Measurements from ENCODE around the gene C2orf78. TPM values are rescaled to one million over a fixed set of nuclear protein-coding genes. Genes with fewer than 3 reads are reported as not detected.
"Not testable (repeated sequence)": the region's sequence is repeated elsewhere in the genome, so short reads cannot be mapped to it uniquely, and the experiment has no call there.

Gene C2orf78, protein sequence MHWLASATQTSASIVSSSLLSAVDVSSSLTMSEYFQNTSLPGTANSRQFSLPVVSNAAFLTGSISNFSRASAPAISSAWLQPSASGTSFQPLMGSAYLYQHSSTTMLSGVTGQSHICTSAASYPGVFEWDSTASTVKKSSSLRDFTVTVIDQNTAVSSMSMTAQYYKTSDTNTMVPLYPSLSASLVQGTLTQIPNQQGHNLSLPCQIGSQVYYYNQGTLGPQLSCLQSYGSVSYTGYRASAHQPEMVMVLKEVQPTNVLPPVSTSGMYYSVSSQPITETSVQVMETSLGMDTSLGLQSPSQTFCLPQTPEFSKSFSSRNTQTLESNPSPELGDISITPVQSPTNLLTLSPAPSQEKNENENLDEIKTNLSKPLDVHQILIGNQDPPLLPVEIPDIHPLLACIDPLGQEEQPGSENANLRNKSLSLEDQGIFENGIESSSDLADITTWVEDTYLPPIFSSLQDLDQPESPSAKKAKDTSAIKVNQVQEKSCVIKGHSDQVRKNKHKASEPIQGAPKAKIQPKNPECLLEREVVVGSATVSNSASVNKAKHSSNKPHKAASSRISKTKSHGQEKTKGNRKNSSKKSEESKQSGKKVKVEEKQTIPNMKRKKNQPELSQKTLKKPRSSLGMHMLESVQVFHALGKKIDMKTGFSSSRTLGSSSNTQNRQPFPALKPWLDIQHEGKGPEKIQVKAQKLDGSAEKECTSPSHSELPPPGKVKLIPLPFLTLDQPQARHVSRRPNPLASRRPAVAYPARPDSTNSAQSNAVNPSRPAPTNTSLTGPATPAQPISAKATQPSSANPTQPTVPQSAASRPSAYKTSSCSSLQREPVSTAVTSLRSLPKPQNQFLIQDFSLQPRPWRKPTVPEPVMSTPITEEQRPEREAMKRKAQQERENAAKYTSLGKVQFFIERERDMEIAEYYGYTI
- not detected for total RNA-seq

GRCh38 chr2:73783883-73784282, at the start of gene C2orf78:
Gene C2orf78, plus strand, starts transcription at chr2:73784183. Its CDS starts 127 bp downstream, at chr2:73784310.
- H3K4me1 ChIP-seq; H3K27me3 ChIP-seq; DNase-seq; H3K27ac ChIP-seq; intact Hi-C loops (cut with DNase I); H3K9me3 ChIP-seq; H3K36me3 ChIP-seq; H3K4me3 ChIP-seq (replicated peaks in 1 of 3): not testable (repeated sequence)
- no CpG with 5 or more reads among the region's 3 CpGs for WGBS, 2 donors

- Histone ChIP-seq H3K4me3 (replicated peaks in 1 of 3) (peak overlapping the region; percentile 54 to 92 (median 70)), H3K9me3 (no peaks in the 10 kb centered on the region), H3K36me3 (peaks cover 11 to 14% of the 10 kb centered on the region in 2 donors), H3K4me1 (peaks cover 8 to 14% of the 10 kb centered on the region in 2 donors), H3K27me3 (no peaks in the 10 kb centered on the region), H3K27ac (no peak overlapping the region)
- intact Hi-C loops (cut with DNase I) = no loop called here
- DNase-seq = no peak
- 15 to 19% methylated on average over 8 of the region's 8 CpGs for WGBS, 2 donors
- TF ChIP-seq, protein P1, sequence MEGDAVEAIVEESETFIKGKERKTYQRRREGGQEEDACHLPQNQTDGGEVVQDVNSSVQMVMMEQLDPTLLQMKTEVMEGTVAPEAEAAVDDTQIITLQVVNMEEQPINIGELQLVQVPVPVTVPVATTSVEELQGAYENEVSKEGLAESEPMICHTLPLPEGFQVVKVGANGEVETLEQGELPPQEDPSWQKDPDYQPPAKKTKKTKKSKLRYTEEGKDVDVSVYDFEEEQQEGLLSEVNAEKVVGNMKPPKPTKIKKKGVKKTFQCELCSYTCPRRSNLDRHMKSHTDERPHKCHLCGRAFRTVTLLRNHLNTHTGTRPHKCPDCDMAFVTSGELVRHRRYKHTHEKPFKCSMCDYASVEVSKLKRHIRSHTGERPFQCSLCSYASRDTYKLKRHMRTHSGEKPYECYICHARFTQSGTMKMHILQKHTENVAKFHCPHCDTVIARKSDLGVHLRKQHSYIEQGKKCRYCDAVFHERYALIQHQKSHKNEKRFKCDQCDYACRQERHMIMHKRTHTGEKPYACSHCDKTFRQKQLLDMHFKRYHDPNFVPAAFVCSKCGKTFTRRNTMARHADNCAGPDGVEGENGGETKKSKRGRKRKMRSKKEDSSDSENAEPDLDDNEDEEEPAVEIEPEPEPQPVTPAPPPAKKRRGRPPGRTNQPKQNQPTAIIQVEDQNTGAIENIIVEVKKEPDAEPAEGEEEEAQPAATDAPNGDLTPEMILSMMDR (IDR thresholded peaks at IDR 0.05) = no peak
- TF ChIP-seq POLR2A (IDR thresholded peaks at IDR 0.05) = no peak
Measured at GRCh38 chr2:73736378-73736777, 47.6 kb upstream of the C2orf78 start.

DNA sequence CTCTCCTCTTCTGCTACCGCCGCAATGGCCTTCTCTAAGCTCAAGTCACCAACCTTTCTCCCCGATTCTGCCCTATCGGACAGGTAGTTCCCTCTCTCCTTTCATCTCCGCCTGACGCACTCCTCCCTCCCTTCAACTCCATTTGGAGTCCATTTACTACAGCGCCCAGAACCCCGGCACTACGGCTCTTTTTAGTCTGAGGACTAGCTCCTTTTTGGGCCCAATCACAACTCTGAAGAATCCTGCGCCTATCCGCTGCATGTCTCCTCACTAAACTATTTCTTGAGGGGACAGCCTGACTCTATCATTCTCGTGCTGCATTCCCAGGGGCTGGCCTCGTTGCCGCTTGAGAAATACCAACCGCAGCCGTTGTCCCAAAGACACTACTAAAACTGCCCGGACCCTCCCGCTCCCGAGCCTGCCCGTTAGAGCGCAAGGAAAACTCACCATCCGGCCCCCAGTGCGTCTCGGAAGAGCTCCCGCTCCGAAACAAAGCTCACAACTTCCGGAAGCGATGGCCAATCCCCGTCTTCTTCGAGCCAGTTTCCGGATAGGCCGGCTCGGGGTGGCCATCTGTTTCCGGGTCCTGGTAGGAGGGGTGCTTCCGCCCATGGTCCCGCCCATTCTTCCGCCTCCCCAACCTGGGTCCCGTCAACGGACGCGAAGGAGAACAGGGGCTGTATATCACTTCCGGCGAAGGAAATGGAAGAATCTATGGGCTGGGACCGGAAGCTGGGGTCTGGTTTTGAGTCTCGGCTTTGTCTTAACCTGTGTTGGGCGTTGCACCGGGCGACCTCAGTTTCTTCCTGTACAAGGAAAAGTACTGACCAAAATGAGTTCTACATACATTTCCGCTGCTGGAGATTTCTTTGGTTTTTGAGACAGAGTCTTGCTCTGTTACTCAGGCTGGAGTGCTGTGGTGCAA, 46.9 kb upstream of the C2orf78 start, which contains the start of gene TPRKB:
TPRKB (minus strand) TSS at position 491 of the 925 bp plus-strand sequence. CDS start 2,776 bp downstream, outside the sequence.
- intact Hi-C loops (cut with DNase I) = no loop called here
- Histone ChIP-seq H3K27me3 (no peaks in the 10 kb centered on the region), H3K4me1 (peaks cover 8 to 14% of the 10 kb centered on the region in 2 donors), H3K27ac (peak within 1 kb of the TSS in 2 of 3 donors; percentile 19 to 41), H3K36me3 (peaks cover 4 to 11% of the 10 kb centered on the region in 2 donors), H3K9me3 (no peaks in the 10 kb centered on the region), H3K4me3 (replicated peaks in 1 of 3) (peak within 1 kb of the TSS; percentile 54 to 92 (median 70))
- TF ChIP-seq, protein P1 (IDR thresholded peaks at IDR 0.05) = no peak
- TF ChIP-seq POLR2A (IDR thresholded peaks at IDR 0.05) = peak; percentile 28 to 52
- peak; percentile 96 for DNase-seq
- 2 to 3% methylated on average over 34 to 47 of the region's 49 CpGs for WGBS, 2 donors

GRCh38 chr2:73739101-73739500, 44.9 kb upstream of the C2orf78 start:
- H3K27me3 ChIP-seq = no peaks in the 10 kb centered on the region
- DNase-seq = no peak
- H3K4me1 ChIP-seq = peaks cover 8 to 14% of the 10 kb centered on the region in 2 donors
- intact Hi-C loops (cut with DNase I) = no loop called here
- H3K27ac ChIP-seq = no peak overlapping the region
- 88 to 95% methylated on average over 3 of the region's 3 CpGs for WGBS, 2 donors
- TF ChIP-seq, protein P1 (IDR thresholded peaks at IDR 0.05) = no peak
- TF ChIP-seq POLR2A (IDR thresholded peaks at IDR 0.05) = no peak
- no peak overlapping the region for H3K4me3 ChIP-seq (replicated peaks in 1 of 3)
- H3K36me3 ChIP-seq = peaks cover 0 to under 1% of the 10 kb centered on the region in 2 donors
- no peaks in the 10 kb centered on the region for H3K9me3 ChIP-seq

Measured in thyroid gland (tissue), 4 donors.